ENCODE measurements around the gene CCK.

- TF ChIP-seq ZNF8 (CRISPR knock-in tag; IDR thresholded peaks at IDR 0.05) (no peak), ESRRG (CRISPR knock-in tag; IDR thresholded peaks at IDR 0.05) (no peak), PATZ1 (CRISPR knock-in tag; IDR thresholded peaks at IDR 0.05; ENCODE audit: borderline replicate concordance) (no peak), TSHZ2 (CRISPR knock-in tag; IDR thresholded peaks at IDR 0.05) (no peak), ISL1 (CRISPR knock-in tag; IDR thresholded peaks at IDR 0.05) (no peak), ZFP3 (CRISPR knock-in tag; IDR thresholded peaks at IDR 0.05) (no peak), ZFP30 (CRISPR knock-in tag; IDR thresholded peaks at IDR 0.05) (no peak)
Observed at GRCh38 chr3:42209917-42210316, 56.1 kb downstream of the CCK start.
